NCI-H128 (cell line): ENCODE measurements around the gene MIS18A.
"Not testable (repeated sequence)": the region's sequence is repeated elsewhere in the genome, so short reads cannot be mapped to it uniquely, and the experiment has no call there.

Source experiments
- DNase-seq: peaks from one replicate; lab custom pipeline; 2025; ENCODE audit not compliant: unreplicated experiment; lab: John Stamatoyannopoulos, UW

The MIS18A gene

GRCh38 chr21:32278518-32279376 is at the start of gene MIS18A:
Gene MIS18A (minus strand): TSS chr21:32279049. CDS start chr21:32279014, 35 bp downstream.
- peak; percentile 96 for DNase-seq

- DNase-seq: no peak
Measured at GRCh38 chr21:32328595-32328994, 49.7 kb upstream of the MIS18A start.

GRCh38 chr21:32325706-32326105 is 46.9 kb upstream of the MIS18A start:
- DNase-seq: no peak

- no peak for DNase-seq
Measured at GRCh38 chr21:32322676-32323075, 43.8 kb upstream of the MIS18A start.

GRCh38 chr21:32322103-32322502 is 43.3 kb upstream of the MIS18A start:
- no peak for DNase-seq

- no peak for DNase-seq
Measured at GRCh38 chr21:32321480-32321879, 42.6 kb upstream of the MIS18A start.

GRCh38 chr21:32320726-32321125 is 41.9 kb upstream of the MIS18A start:
- DNase-seq: no peak

GRCh38 chr21:32320059-32320458 is 41.2 kb upstream of the MIS18A start:
- no peak for DNase-seq

- DNase-seq: no peak
Measured at GRCh38 chr21:32319012-32319411, 40.2 kb upstream of the MIS18A start.

GRCh38 chr21:32317726-32318125 is 38.9 kb upstream of the MIS18A start:
- no peak for DNase-seq

GRCh38 chr21:32316361-32317215 is 37.7 kb upstream of the MIS18A start:
- no peak for DNase-seq

- no peak for DNase-seq
Measured at GRCh38 chr21:32315511-32316281, 36.8 kb upstream of the MIS18A start.

GRCh38 chr21:32314806-32315205 is 36.0 kb upstream of the MIS18A start:
- no peak for DNase-seq

GRCh38 chr21:32312976-32313375 is 34.1 kb upstream of the MIS18A start:
- DNase-seq: no peak

- DNase-seq: no peak
Measured at GRCh38 chr21:32312326-32312725, 33.5 kb upstream of the MIS18A start.

GRCh38 chr21:32311621-32312020 is 32.8 kb upstream of the MIS18A start:
- DNase-seq: no peak

GRCh38 chr21:32310976-32311375 is 32.1 kb upstream of the MIS18A start:
- not testable (repeated sequence) for DNase-seq

- DNase-seq: no peak
Measured at GRCh38 chr21:32309906-32310460, 31.1 kb upstream of the MIS18A start.

GRCh38 chr21:32308696-32309095 is 29.8 kb upstream of the MIS18A start:
- DNase-seq: no peak

- no peak for DNase-seq
Measured at GRCh38 chr21:32307706-32308105, 28.9 kb upstream of the MIS18A start.
